Thymus (tissue), 11 donors: ENCODE measurements around the gene ATG4D. TPM values are rescaled to one million over a fixed set of nuclear protein-coding genes. Genes with fewer than 3 reads are reported as not detected.
A peak's percentile ranks its signal among the peaks of the same experiment; 100 is the strongest.
"Not testable (repeated sequence)": the region's sequence is repeated elsewhere in the genome, so short reads cannot be mapped to it uniquely, and the experiment has no call there.

Experiments
- DNase-seq, 9 donors: peaks; one replicate each; pipeline ENCODE4 v3.0.0-alpha.2; 2013; ENCODE audit warnings: low spot score in 9 of 9, low read depth in 6 of 9, missing footprints in 1 of 9
- H3K27ac ChIP-seq, 2 donors: one replicate each; pipeline ENCODE4 v1.5.1; 2013; ENCODE audit warnings: control low read depth in 1 of 2, low read depth in 1 of 2, low read length in 1 of 2, mild to moderate bottlenecking in 1 of 2, moderate library complexity in 1 of 2
- H3K27me3 ChIP-seq, 2 donors: one replicate each; pipeline ENCODE4 v1.5.1; 2013; ENCODE audit warnings: low read length in 1 of 2; ENCODE audit not compliant: control insufficient read depth in 2 of 2, insufficient read depth in 1 of 2
- H3K36me3 ChIP-seq, 2 donors: one replicate each; pipeline ENCODE4 v1.5.1; 2013; ENCODE audit warnings: low read length in 1 of 2, mild to moderate bottlenecking in 1 of 2, moderate library complexity in 1 of 2; ENCODE audit not compliant: control insufficient read depth in 2 of 2, insufficient read depth in 2 of 2
- H3K4me1 ChIP-seq, 2 donors: one replicate each; pipeline ENCODE4 v1.5.1; 2013; ENCODE audit warnings: low read length in 2 of 2; ENCODE audit not compliant: control insufficient read depth in 2 of 2, insufficient read depth in 2 of 2
- H3K4me3 ChIP-seq, 2 donors: one replicate each; pipeline ENCODE4 v1.5.1; 2013; ENCODE audit warnings: low read length in 2 of 2, control low read depth in 1 of 2, mild to moderate bottlenecking in 1 of 2
- H3K9me3 ChIP-seq, 2 donors: one replicate each; pipeline ENCODE4 v1.5.1; 2013; ENCODE audit warnings: low read length in 1 of 2, mild to moderate bottlenecking in 1 of 2; ENCODE audit not compliant: control insufficient read depth in 2 of 2, insufficient read depth in 1 of 2
- WGBS: extraction: QIAGEN DNeasy Blood & Tissue Kit; methylation state at CpG from one replicate; pipeline ENCODE4 v1.1.7; 2013; 5-methylcytosine and 5-hydroxymethylcytosine counted together
- polyA plus RNA-seq: library from polyadenylated mRNA; stranded (reverse); fragments of 200-250 nt; gene quantifications from one replicate; pipeline ENCODE4 v1.2.3, GENCODE V29; 2013
- total RNA-seq: library from RNA; stranded (reverse); fragments of 120-200 nt; gene quantifications from one replicate; pipeline ENCODE4 v1.2.4, GENCODE V29; 2013
- donor health status: healthy.

Gene ATG4D
- total and polyA plus RNA-seq, 2 donors = 28.4 to 54.0 TPM

DNA sequence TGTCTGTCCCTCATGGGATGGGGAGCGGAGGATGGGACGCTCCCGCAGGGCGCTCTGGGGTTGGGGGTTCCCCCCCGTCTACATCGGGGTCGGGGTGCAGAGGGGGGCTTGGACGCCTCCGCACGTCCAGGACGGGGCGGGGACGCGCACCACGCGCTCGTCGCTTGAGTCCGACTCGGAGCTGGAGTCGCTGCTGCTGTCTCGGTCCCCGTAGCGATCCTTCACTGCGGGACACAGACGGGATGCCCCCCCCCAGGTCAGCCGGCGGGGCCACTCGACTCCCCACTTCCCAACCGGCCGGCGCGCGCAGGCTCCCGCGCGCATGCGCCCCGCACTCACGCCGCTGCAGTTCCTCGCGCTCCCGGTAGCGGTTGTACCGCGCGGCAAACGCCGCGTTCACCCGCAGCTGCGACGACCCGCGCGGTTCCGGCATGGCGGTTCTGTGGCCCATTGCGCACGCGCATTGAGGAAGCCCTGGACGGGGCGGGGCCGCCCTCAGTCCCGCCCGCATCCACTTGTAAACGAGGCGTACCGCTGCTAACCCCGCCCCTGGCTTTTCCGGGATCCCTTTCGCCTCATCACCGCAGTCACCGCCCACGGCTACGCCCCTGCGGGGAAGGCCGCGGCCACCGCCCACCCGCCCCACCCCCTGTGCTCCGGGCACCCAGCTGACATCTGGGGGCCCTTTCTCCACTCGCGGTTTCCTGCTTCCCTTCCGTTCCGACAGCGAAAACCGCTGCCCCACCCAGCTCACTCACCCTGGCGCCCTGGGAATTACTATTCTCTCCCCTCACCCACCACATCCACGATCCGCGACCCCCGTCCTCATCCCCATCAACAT, 22.1 kb downstream of the ATG4D start, which contains the start of gene KRI1:
KRI1 (minus strand) TSS at position 444 of the 841 bp plus-strand sequence; CDS start at position 433, 11 bp downstream.
- Histone ChIP-seq H3K27me3 (no peaks in the 10 kb centered on the region), H3K9me3 (peaks cover 0 to 5% of the 10 kb centered on the region in 2 donors), H3K27ac (peak within 1 kb of the TSS; percentile 92 to 97), H3K4me1 (peaks cover 30 to 63% of the 10 kb centered on the region in 2 donors), H3K4me3 (peak within 1 kb of the TSS; percentile 90 to 93), H3K36me3 (peaks cover 27 to 44% of the 10 kb centered on the region in 2 donors)
- WGBS = under 1% methylated on average over 94 of the region's 94 CpGs
- DNase-seq = peak; percentile 92 to 99 (median 97)

DNA sequence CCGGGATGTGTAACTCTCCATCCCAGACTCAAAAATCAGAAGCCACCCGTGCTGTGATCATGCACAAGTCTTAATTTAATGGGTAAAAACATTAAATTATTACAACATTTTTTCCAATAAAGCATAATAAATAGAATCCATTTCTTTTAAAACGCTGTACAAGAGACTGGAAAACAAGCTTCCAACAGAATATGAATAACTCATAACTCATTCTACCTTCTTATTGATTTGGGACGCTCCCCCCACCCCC, 22.6 kb downstream of the ATG4D start:
- 4% methylated on average over 4 of the region's 4 CpGs for WGBS
- H3K9me3 ChIP-seq = peaks cover 0 to 5% of the 10 kb centered on the region in 2 donors
- H3K4me3 ChIP-seq = peak overlapping the region; percentile 90 to 93

DNA sequence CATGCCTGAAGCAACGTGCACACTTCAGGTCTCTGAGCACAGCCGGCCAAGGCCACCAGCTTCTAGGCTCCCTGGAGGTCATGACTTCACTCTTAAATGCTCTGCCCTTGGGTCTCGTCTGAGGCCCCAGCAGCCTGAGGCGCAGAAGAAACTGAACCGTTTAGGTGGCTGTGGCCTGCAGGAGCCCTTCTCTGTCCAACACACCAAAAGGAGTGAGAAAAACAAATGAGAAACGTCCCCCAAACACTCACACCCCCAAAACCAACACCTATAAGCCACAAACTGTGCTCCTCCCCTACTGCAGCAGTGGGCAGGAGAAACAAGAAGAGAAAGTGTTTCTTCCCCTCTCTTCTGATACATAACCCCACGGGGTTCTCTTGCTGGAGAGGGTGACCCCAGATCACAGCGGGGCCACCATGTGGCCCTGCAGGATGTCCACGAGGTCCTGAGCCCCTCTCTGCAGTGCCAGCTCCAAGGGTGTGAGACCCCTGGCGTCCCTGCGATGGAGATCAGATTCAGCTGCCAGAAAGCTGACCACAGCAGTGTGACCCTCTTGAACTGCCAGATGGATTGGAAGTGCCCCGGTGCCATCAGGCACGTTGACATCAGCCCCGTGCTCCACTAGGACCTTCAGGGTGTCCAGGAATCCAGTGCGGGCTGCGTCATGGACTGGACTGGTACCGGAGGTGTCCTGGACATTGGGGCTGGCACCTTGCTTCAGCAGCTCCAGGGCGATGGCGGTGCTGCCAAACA, 23.1 kb downstream of the ATG4D start:
- peaks cover 0 to 5% of the 10 kb centered on the region in 2 donors for H3K9me3 ChIP-seq
- H3K36me3 ChIP-seq = peaks cover 17 to 34% of the 10 kb centered on the region in 2 donors
- WGBS = 47% methylated on average over 19 of the region's 19 CpGs
- H3K27ac ChIP-seq = peak overlapping the region; percentile 92 to 97
- H3K4me3 ChIP-seq = peak overlapping the region; percentile 90 to 93
- H3K27me3 ChIP-seq = no peaks in the 10 kb centered on the region
- H3K4me1 ChIP-seq = peaks cover 30 to 65% of the 10 kb centered on the region in 2 donors
- DNase-seq = peak in 4 of 9 donors; percentile 33 to 72 (median 38)

More for the DNA sequence above, 22.6 kb downstream of the ATG4D start:
- Histone ChIP-seq H3K27me3 (no peaks in the 10 kb centered on the region), H3K27ac (peak overlapping the region; percentile 92 to 97), H3K4me1 (peaks cover 30 to 67% of the 10 kb centered on the region in 2 donors), H3K36me3 (peaks cover 22 to 39% of the 10 kb centered on the region in 2 donors)
- no peak for DNase-seq

DNA sequence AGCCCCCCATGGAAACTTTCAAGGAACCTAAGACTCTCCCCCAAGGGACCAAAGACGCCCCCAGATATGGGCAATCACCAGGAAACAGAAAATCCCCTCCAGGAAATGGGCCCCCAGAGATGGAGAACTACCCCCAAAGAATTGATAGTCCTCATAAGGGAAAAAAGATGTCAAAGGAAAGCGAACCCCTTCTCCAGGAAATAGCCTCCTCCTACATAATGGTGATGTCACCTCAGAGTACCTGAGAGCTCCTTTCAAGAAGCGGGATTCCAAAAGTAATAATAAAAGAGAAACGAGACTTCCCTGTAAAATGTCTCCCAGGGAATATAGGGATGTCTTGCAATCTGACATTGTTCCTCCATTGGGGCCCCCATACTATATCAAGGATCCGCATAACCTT, 24.0 kb downstream of the ATG4D start:
- peaks cover 0 to 5% of the 10 kb centered on the region in 2 donors for H3K9me3 ChIP-seq
- 12% methylated on average over 5 of the region's 5 CpGs for WGBS
- H3K27ac ChIP-seq = peak overlapping the region; percentile 92 to 97
- peak in 1 of 9 donors; percentile 51 for DNase-seq
- H3K36me3 ChIP-seq = peaks cover 13 to 25% of the 10 kb centered on the region in 2 donors
- peak overlapping the region; percentile 90 to 93 for H3K4me3 ChIP-seq
- no peaks in the 10 kb centered on the region for H3K27me3 ChIP-seq
- peaks cover 28 to 67% of the 10 kb centered on the region in 2 donors for H3K4me1 ChIP-seq

DNA sequence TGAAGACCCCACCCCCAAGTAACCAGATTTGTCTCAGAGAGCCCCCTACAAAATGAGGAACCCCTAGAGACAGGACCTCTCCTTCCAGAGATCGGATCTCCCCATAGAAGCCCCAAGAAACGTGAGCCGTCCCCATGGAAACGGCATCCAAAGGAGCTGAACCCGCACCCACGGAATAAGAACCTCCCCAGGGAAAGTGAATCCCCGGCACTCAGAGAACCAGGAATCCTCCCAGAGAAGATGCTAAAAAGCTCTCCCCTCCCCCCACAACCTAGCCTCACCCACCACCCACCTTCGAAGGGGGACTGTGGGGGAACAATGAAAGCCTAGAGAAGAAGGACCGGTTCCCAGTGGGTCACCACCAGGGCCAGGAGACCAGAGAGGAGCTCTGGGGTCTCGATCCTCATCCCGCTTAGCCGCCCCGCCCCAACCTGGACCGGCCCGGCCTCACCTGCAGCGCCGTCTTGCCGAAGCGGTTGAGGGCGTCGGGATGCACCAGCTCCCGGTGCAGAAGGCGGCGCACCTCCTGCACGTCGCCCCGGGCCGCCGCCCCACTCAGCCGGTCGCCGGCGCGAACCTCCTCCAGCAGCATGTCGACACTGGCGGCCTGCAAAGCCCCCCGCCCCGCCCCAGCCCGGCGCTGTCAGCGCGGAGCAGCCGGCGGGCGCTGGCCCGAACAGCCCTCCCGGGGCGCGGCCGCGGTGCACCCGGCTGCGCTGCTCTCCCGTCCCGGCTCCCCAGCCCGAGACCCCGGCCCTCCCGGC, 24.5 kb downstream of the ATG4D start:
- under 1% methylated on average over 58 of the region's 58 CpGs for WGBS
- DNase-seq = peak in 1 of 9 donors; percentile 26
- H3K4me1 ChIP-seq = peaks cover 26 to 67% of the 10 kb centered on the region in 2 donors

DNA sequence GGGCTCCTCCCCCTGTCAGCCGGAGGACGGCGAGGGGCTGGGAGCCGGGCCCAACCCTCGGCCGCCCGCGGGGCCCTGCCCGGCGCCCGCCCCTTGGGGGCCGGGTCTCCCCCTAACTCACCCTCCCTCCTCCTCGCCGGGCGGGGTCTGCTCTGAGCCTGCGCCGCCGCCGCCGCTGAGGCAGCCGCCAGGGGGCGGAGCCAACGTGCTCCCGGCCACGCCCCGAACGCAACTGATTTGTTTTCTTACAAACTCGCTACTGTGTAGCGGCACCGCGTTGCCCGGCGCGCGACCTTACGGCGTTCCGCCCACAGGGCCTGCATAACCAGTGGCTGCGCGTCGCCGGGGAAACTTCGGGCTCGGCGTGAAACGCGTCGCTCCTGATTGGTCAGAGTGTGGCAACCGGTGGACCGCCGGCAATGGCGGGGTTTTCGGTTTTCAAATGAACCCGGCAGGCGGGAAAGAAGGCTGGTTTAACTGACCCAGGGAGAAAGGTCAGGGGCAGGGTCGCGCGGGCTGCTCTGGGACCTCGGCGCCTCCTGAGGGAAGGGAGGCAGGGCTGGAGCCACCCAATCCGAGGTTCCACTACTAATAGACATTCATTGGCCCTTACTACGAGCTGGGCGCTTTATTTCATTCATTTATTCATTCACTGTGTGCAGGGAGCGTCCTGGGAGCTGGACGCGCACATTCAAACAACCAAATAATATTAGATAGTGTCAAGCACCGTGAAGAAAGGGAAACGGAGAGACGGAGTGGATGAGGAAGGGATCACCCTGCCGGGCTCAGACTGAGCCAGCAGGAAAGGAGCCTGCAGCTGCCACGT, 25.3 kb downstream of the ATG4D start, which contains the start of gene CDKN2D:
CDKN2D (minus strand) TSS at position 154 of the 826 bp plus-strand sequence. CDS start 326 bp downstream, outside the sequence.
- Histone ChIP-seq H3K4me1 (peaks cover 26 to 62% of the 10 kb centered on the region in 2 donors), H3K27ac (peak within 1 kb of the TSS; percentile 92 to 97), H3K9me3 (peaks cover 0 to 5% of the 10 kb centered on the region in 2 donors), H3K36me3 (peaks cover 10 to 16% of the 10 kb centered on the region in 2 donors), H3K4me3 (peak within 1 kb of the TSS; percentile 90 to 93), H3K27me3 (no peaks in the 10 kb centered on the region)
- DNase-seq = peak; percentile 98 to 100 (median 99)
- WGBS = under 1% methylated on average over 71 of the region's 71 CpGs

More for the DNA sequence above, 24.5 kb downstream of the ATG4D start:
- H3K27ac ChIP-seq = peak overlapping the region; percentile 92 to 97
- H3K36me3 ChIP-seq = peaks cover 10 to 21% of the 10 kb centered on the region in 2 donors
- H3K4me3 ChIP-seq = peak overlapping the region; percentile 90 to 93
- H3K27me3 ChIP-seq = no peaks in the 10 kb centered on the region
- H3K9me3 ChIP-seq = peaks cover 0 to 5% of the 10 kb centered on the region in 2 donors

DNA sequence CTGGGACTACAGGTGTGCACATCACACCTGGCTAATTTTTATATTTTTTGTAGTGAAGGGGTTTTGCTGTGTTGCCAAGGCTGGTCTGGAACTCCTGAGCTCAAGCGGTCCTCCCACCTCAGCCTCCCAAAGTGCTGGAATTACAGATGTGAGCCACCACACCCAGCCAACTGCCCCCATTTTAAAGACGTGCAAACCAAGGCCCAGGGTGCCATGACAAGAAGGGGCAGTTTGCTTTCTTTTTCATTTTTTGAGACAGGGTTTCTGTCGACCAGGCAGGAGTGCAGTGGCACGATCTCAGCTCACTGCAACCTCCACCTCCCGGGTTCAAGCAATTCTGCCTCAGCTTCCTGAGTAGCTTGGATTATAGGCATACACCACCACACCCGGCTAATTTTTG, 30.1 kb downstream of the ATG4D start:
- H3K9me3 ChIP-seq, DNase-seq, H3K27ac ChIP-seq, H3K4me3 ChIP-seq, H3K27me3 ChIP-seq, H3K36me3 ChIP-seq: not testable (repeated sequence)
- 97% methylated on average over 6 of the region's 6 CpGs for WGBS
- peaks cover 7 to 29% of the 10 kb centered on the region in 2 donors for H3K4me1 ChIP-seq

DNA sequence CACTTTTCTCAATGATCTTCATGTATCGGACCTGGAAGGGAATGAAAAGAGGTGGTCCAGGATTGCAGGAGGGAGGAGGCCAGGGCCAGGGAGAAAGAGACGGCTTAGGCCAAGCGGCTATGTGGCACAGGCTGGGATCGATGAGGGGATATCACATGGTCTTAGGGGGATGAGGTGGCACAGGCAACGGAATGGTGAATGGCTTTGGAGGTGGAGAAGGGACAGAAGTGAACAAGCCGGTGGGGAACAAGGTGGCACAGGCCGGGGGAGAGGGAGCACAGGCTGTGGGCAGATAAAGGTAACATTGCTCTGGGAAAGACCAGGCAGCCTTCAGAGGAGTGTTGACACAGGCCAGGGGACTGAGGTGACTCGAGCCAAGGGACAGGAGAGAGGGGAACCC, 30.8 kb downstream of the ATG4D start:
- Histone ChIP-seq H3K9me3 (no peaks in the 10 kb centered on the region), H3K4me3 (no peak overlapping the region), H3K4me1 (peaks cover 3 to 25% of the 10 kb centered on the region in 2 donors), H3K27ac (no peak overlapping the region), H3K36me3 (no peaks in the 10 kb centered on the region), H3K27me3 (no peaks in the 10 kb centered on the region)
- no peak for DNase-seq
- WGBS = 96% methylated on average over 8 of the region's 8 CpGs
